ENCODE measurements around the gene ZNF410. TPM values are rescaled to one million over a fixed set of nuclear protein-coding genes. Genes with fewer than 3 reads are reported as not detected.
"Not testable (repeated sequence)": the region's sequence is repeated elsewhere in the genome, so short reads cannot be mapped to it uniquely, and the experiment has no call there.

ZNF410 gene, protein sequence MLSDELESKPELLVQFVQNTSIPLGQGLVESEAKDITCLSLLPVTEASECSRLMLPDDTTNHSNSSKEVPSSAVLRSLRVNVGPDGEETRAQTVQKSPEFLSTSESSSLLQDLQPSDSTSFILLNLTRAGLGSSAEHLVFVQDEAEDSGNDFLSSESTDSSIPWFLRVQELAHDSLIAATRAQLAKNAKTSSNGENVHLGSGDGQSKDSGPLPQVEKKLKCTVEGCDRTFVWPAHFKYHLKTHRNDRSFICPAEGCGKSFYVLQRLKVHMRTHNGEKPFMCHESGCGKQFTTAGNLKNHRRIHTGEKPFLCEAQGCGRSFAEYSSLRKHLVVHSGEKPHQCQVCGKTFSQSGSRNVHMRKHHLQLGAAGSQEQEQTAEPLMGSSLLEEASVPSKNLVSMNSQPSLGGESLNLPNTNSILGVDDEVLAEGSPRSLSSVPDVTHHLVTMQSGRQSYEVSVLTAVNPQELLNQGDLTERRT
- total RNA-seq (10 to 100 TPM; 65.2 to 72.4 TPM), polyA plus RNA-seq (76.4 TPM)

DNA sequence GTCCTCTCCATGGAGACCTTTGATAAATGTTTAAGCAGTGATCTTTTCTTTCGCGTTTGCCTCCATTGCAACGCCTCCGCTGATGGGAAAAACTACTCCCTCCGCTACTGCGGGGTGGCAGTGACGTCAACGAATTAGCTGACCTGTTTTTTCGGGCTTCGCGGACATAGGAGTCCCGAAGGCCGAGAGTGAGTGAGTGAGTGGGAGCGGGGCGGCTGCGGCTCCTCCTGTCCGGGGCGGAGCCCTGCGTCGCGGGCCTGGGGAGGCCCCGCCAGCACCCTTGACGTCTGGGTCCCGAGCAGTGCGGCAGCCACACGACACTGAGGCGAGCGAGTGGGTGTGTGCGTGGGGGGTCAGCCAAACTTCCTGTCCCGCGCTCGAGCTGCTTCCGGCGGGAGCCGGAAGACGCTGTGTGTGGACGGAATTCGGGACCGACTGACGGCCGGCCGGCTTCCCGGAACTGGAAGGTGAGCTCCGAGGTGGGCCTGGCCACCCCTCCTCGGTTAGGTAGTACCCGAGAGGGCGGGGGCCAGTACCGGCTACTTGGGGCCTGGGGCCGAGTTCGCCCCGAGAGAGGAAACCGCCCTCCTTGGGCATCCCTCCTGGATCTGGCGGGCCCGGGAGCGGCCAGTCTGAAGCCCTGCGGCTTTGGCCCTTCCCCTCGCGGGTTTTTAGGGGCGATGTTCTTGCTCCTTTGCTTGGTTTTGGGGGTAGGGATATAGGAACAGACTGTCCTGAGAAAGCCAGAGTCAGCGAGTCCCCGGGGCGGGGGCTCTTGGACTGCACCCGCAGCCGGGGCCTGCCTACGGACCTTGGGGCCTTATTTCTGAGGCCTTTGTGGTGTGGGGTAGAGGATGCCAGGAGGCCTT lies at the start of gene ZNF410:
Gene ZNF410 (plus strand): TSS at position 411 of the 869 bp plus-strand sequence. CDS start 5,317 bp downstream, outside the sequence.
- peak within 1 kb of the TSS; percentile 92 for H3K27ac ChIP-seq (ENCODE audit: low read depth, low read length)
- peak; percentile 79 to 89 (median 86) for DNase-seq

DNA sequence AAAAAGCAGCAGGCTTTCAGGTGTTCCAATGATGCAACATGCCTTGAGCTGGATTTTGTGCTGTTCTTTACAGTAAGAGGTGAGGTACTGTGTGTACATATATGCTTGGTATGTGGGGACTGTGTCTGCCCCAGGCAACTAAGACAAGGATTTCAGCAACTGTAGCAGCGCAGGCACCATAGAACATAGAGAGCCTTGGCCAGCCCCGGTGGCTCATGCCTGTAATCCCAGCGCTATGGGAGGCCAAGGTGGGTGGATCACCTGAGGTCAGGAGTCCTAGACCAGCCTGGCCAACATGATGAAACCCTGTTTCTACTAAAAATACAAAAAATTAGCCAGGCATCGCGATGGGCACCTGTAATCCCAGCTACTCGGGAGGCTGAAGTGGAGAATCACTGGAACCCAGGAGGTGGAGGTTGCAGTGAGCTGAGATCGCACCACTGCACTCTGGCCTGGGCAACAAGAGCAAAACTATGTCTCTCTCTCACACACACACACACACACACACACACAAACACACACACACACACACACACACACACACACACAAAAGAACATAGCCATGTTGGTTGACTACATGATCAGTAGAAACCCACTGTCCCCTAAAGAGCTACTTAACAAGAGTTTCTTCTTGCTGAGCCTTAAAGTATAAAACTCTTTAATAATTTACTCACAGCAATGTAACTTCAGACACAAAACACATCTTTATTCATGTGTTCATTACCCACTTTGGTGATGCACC lies 48.2 kb upstream of the ZNF410 start:
- not testable (repeated sequence) for H3K4me3 Mint-ChIP-seq

More for the DNA sequence above, at the start of gene ZNF410:
- no peaks in the 10 kb centered on the region for H3K27me3 Mint-ChIP-seq
- peak within 1 kb of the TSS; percentile 87 to 99 (median 98) for H3K27ac Mint-ChIP-seq
- no peaks in the 10 kb centered on the region for H3K9me3 ChIP-seq (ENCODE audit: low read length)
- peak within 1 kb of the TSS; percentile 86 for H3K4me3 ChIP-seq (ENCODE audit: low read length)
- no peaks in the 10 kb centered on the region for H3K9me3 Mint-ChIP-seq
- peak within 1 kb of the TSS; percentile 91 to 99 (median 96) for H3K4me3 Mint-ChIP-seq
- POLR2A ChIA-PET: interaction anchor here (0.8 to 1.8 kb wide), 5 partner anchors 30 to 173 kb away, joined by 3 to 11 read pairs (median 5); partner anchors contain the start of gene PTGR2
- peaks cover under 1 to 17% (median 1%) of the 10 kb centered on the region in 3 donors for H3K36me3 Mint-ChIP-seq
- H3K4me1 ChIP-seq (ENCODE audit: insufficient read depth, low read length): peaks cover 30% of the 10 kb centered on the region
- CTCF ChIA-PET: interaction anchor here (0.9 to 1.6 kb wide), 4 partner anchors 12 to 170 kb away, joined by 3 to 5 read pairs (median 4); no protein-coding TSS in a partner anchor
- H3K36me3 ChIP-seq (ENCODE audit: insufficient read depth, low read length): no peaks in the 10 kb centered on the region
- no peaks in the 10 kb centered on the region for H3K27me3 ChIP-seq (ENCODE audit: insufficient read depth, low read length, poor library complexity, severe bottlenecking)
- H3K4me1 Mint-ChIP-seq: peaks cover 43 to 62% (median 58%) of the 10 kb centered on the region in 3 donors

DNA sequence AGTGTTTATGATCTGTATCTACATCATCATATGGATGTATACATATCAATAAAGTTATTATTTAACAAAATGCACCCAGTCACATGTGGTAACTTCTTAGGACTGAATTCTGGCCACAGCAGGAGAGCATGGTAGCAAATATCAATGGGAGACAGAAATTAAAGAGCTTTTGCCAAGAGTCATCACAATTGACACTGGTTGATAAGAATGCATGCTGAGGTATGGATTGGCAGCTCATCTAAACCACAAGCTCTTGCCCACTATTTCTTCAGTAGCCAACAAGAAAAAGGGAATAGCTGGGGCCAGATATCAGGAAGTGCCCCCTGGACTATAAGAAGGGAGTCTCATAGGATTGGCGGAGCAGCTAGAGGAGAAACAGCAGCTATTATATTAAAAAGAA lies 44.5 kb upstream of the ZNF410 start:
- DNase-seq: no peak
- Mint-ChIP-seq H3K4me3 (no peak overlapping the region), H3K27me3 (peaks cover 0 to 1% of the 10 kb centered on the region in 2 donors), H3K36me3 (no peaks in the 10 kb centered on the region), H3K4me1 (no peaks in the 10 kb centered on the region), H3K9me3 (no peaks in the 10 kb centered on the region), H3K27ac (no peak overlapping the region)
- no peaks in the 10 kb centered on the region for H3K27me3 ChIP-seq (ENCODE audit: insufficient read depth, low read length, poor library complexity, severe bottlenecking)
- H3K27ac ChIP-seq (ENCODE audit: low read depth, low read length): no peak overlapping the region
- H3K9me3 ChIP-seq (ENCODE audit: low read length): no peaks in the 10 kb centered on the region
- no peaks in the 10 kb centered on the region for H3K36me3 ChIP-seq (ENCODE audit: insufficient read depth, low read length)
- CTCF ChIA-PET: no interaction called here
- H3K4me3 ChIP-seq (ENCODE audit: low read length): no peak overlapping the region
- H3K4me1 ChIP-seq (ENCODE audit: insufficient read depth, low read length): no peaks in the 10 kb centered on the region
- POLR2A ChIA-PET: interaction anchor here (0.6 to 0.7 kb wide), 2 partner anchors 92 to 330 kb away, joined by 6 to 7 read pairs; no protein-coding TSS in a partner anchor

More for the DNA sequence above, 48.2 kb upstream of the ZNF410 start:
- DNase-seq; H3K9me3 ChIP-seq (ENCODE audit: low read length); H3K4me3 ChIP-seq (ENCODE audit: low read length); H3K27me3 ChIP-seq (ENCODE audit: insufficient read depth, low read length, poor library complexity, severe bottlenecking); H3K36me3 Mint-ChIP-seq; H3K4me1 ChIP-seq (ENCODE audit: insufficient read depth, low read length); H3K9me3 Mint-ChIP-seq; H3K36me3 ChIP-seq (ENCODE audit: insufficient read depth, low read length); H3K27me3 Mint-ChIP-seq; H3K4me1 Mint-ChIP-seq; POLR2A ChIA-PET; H3K27ac ChIP-seq (ENCODE audit: low read depth, low read length): not testable (repeated sequence)
- peak overlapping the region in 1 of 8 donors; percentile 69 for H3K27ac Mint-ChIP-seq
- CTCF ChIA-PET: interaction anchor here (1.4 kb wide), 1 partner anchor 111 kb away, joined by 3 read pairs; no protein-coding TSS in a partner anchor

DNA sequence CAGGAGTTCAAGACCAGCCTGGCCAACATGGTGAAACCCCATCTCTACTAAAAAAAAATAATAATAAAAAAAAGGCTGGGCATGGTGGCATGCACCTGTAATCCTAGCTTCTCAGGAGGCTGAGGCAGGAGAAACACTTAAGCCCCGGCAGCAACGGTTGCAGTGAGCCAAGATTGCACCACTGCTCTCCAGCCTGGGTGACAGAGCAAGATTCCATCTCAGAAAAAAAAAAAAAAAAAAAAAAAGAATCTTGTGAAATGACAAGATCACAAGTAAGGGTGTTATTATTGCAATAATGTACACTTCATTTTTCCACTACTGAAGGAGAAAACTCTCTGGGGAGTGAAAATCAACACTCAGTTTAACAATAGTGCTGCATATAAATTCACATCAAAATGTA lies 43.8 kb upstream of the ZNF410 start:
- H3K27me3 Mint-ChIP-seq: peaks cover 0 to 1% of the 10 kb centered on the region in 2 donors
- no peaks in the 10 kb centered on the region for H3K27me3 ChIP-seq (ENCODE audit: insufficient read depth, low read length, poor library complexity, severe bottlenecking)
- H3K4me1 ChIP-seq (ENCODE audit: insufficient read depth, low read length): no peaks in the 10 kb centered on the region
- H3K9me3 ChIP-seq (ENCODE audit: low read length): no peaks in the 10 kb centered on the region
- no peaks in the 10 kb centered on the region for H3K9me3 Mint-ChIP-seq
- no peak overlapping the region for H3K27ac ChIP-seq (ENCODE audit: low read depth, low read length)
- no peak overlapping the region for H3K4me3 Mint-ChIP-seq
- no peak overlapping the region for H3K27ac Mint-ChIP-seq
- no peak for DNase-seq
- H3K36me3 ChIP-seq (ENCODE audit: insufficient read depth, low read length): no peaks in the 10 kb centered on the region
- H3K36me3 Mint-ChIP-seq: no peaks in the 10 kb centered on the region
- CTCF ChIA-PET: no interaction called here
- POLR2A ChIA-PET: interaction anchor here (0.6 to 0.7 kb wide), 2 partner anchors 93 to 331 kb away, joined by 6 to 7 read pairs; no protein-coding TSS in a partner anchor
- no peaks in the 10 kb centered on the region for H3K4me1 Mint-ChIP-seq
- H3K4me3 ChIP-seq (ENCODE audit: low read length): no peak overlapping the region

DNA sequence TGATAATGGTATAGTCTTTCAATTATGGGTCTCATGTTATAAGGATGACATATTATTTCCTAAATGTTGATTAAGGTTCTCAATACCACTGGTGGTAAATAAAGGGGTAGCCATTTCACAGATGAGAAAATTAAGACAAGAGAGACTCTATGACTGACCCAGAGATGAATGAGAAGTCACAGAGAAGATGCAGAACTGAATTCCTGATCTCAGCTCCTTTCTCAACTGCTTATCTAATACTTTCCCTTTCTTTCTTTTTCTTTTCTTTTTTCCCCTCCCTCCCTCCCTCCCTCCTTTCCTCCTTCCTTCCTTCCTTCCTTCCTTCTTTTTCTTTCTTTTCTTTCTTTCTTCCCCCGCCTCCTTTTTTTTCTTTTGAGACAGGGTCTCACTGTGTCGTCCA lies 43.4 kb upstream of the ZNF410 start:
- ChIA-PET POLR2A (no interaction called here), CTCF (no interaction called here)
- Mint-ChIP-seq H3K4me3 (no peak overlapping the region), H3K4me1 (no peaks in the 10 kb centered on the region), H3K9me3 (no peaks in the 10 kb centered on the region), H3K27me3 (peaks cover 0 to 1% of the 10 kb centered on the region in 2 donors), H3K36me3 (no peaks in the 10 kb centered on the region), H3K27ac (no peak overlapping the region)
- H3K27me3 ChIP-seq (ENCODE audit: insufficient read depth, low read length, poor library complexity, severe bottlenecking): no peaks in the 10 kb centered on the region
- no peak overlapping the region for H3K4me3 ChIP-seq (ENCODE audit: low read length)
- no peaks in the 10 kb centered on the region for H3K36me3 ChIP-seq (ENCODE audit: insufficient read depth, low read length)
- no peak for DNase-seq
- no peaks in the 10 kb centered on the region for H3K4me1 ChIP-seq (ENCODE audit: insufficient read depth, low read length)
- H3K9me3 ChIP-seq (ENCODE audit: low read length): no peaks in the 10 kb centered on the region
- H3K27ac ChIP-seq (ENCODE audit: low read depth, low read length): no peak overlapping the region

DNA sequence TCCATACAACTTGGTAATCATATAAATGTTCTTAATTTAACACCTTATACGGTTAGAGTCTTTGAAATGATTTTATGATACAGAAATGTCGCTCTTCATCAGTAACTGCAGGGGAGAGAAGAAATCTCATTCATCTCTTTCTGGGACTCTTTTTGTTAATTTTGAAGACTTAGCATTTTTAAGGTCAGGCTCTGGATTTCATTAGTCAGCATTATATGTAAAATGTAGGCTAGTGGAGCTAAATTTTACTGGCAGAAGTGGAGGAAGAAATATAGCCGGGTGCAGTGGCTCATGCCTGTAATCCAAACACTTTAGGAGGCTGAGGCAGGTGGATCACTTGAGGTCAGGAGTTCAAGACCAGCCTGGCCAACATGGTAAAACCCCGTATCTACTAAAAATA lies 39.7 kb upstream of the ZNF410 start:
- Histone ChIP-seq H3K9me3 (ENCODE audit: low read length) (no peaks in the 10 kb centered on the region), H3K4me3 (ENCODE audit: low read length) (no peak overlapping the region), H3K27me3 (ENCODE audit: insufficient read depth, low read length, poor library complexity, severe bottlenecking) (no peaks in the 10 kb centered on the region), H3K4me1 (ENCODE audit: insufficient read depth, low read length) (no peaks in the 10 kb centered on the region), H3K36me3 (ENCODE audit: insufficient read depth, low read length) (no peaks in the 10 kb centered on the region), H3K27ac (ENCODE audit: low read depth, low read length) (no peak overlapping the region)
- ChIA-PET POLR2A (no interaction called here), CTCF (interaction anchor here (1.5 kb wide), 1 partner anchor 93 kb away, joined by 3 read pairs; no protein-coding TSS in a partner anchor)
- no peaks in the 10 kb centered on the region for H3K9me3 Mint-ChIP-seq
- H3K4me3 Mint-ChIP-seq: peak overlapping the region in 1 of 7 donors; percentile 84
- H3K36me3 Mint-ChIP-seq: peaks cover 0 to 3% (median 0%) of the 10 kb centered on the region in 3 donors
- DNase-seq: no peak
- H3K27ac Mint-ChIP-seq: peak overlapping the region in 1 of 8 donors; percentile 35
- H3K4me1 Mint-ChIP-seq: peaks cover 10 to 12% (median 10%) of the 10 kb centered on the region in 3 donors
- H3K27me3 Mint-ChIP-seq: peaks cover 0 to 1% of the 10 kb centered on the region in 2 donors

DNA sequence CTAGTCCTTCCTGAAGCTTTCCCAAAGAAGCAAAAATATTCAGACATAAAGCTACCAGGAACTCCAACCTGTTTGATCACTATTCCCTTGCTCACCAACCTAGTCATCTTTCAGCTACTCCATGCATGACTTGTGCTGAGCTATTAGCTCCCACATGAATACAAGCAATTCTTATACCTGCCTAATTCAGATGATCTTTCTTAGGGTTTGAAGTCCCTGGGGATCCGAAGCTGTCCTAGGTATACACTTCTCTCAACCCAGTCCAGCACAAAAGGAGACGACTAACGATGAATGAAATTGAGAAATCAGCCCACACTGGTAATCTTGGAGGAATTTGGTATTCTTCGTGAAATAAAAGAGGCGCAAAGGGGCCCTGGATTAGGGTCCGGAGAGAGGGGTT lies 35.7 kb upstream of the ZNF410 start:
- POLR2A ChIA-PET: interaction anchor here (0.5 to 1.3 kb wide), 3 partner anchors 28 to 272 kb away, joined by 3 to 5 read pairs (median 4); no protein-coding TSS in a partner anchor
- Histone ChIP-seq H3K4me3 (ENCODE audit: low read length) (peak overlapping the region; percentile 85), H3K27ac (ENCODE audit: low read depth, low read length) (peak overlapping the region; percentile 85), H3K4me1 (ENCODE audit: insufficient read depth, low read length) (peaks cover 11% of the 10 kb centered on the region), H3K36me3 (ENCODE audit: insufficient read depth, low read length) (no peaks in the 10 kb centered on the region), H3K27me3 (ENCODE audit: insufficient read depth, low read length, poor library complexity, severe bottlenecking) (no peaks in the 10 kb centered on the region), H3K9me3 (ENCODE audit: low read length) (no peaks in the 10 kb centered on the region)
- H3K27ac Mint-ChIP-seq: peak overlapping the region; percentile 51 to 100 (median 98)
- CTCF ChIA-PET: interaction anchor here (1.8 to 2.0 kb wide), 3 partner anchors 79 to 123 kb away, joined by 5 to 11 read pairs (median 8); a partner anchor contains a TSS
- no peaks in the 10 kb centered on the region for H3K27me3 Mint-ChIP-seq
- peak overlapping the region; percentile 89 to 98 (median 94) for H3K4me3 Mint-ChIP-seq
- DNase-seq: no peak
- no peaks in the 10 kb centered on the region for H3K9me3 Mint-ChIP-seq
- peaks cover 16 to 24% (median 22%) of the 10 kb centered on the region in 3 donors for H3K4me1 Mint-ChIP-seq
- peaks cover 0 to 8% (median 0%) of the 10 kb centered on the region in 3 donors for H3K36me3 Mint-ChIP-seq

Data from CD8-positive, alpha-beta memory T cell (primary cell).